ENCODE measurements around the gene PHACTR1.

Gene PHACTR1

GRCh38 chr6:13007744-13008143 is 291.2 kb downstream of the PHACTR1 start:
- Histone ChIP-seq H3K9me2 (ENCODE audit: low read depth, low read length) (no peaks in the 10 kb centered on the region), H3K27ac (ENCODE audit: low read depth, low read length, poor library complexity, severe bottlenecking) (no peak overlapping the region), H3K36me3 (ENCODE audit: insufficient read depth, low read length) (no peaks in the 10 kb centered on the region), H3K9me3 (ENCODE audit: low read length) (no peaks in the 10 kb centered on the region), H3K4me2 (ENCODE audit: low read length) (no peak overlapping the region), H3K27me3 (ENCODE audit: insufficient read depth, low read length) (no peaks in the 10 kb centered on the region), H3K9ac (ENCODE audit: low read length) (no peak overlapping the region), H3K4me3 (ENCODE audit: low read depth, low read length, poor library complexity, severe bottlenecking) (no peak overlapping the region), H2AFZ (ENCODE audit: low read length) (no peak overlapping the region), H3K4me1 (ENCODE audit: insufficient read depth, low read length, severe bottlenecking) (no peaks in the 10 kb centered on the region), H4K20me1 (ENCODE audit: insufficient read depth, low read length) (no peaks in the 10 kb centered on the region), H3F3A (ENCODE audit: insufficient read depth, low read length) (no peaks in the 10 kb centered on the region), H3K79me2 (ENCODE audit: insufficient read depth, low read length) (no peaks in the 10 kb centered on the region)
- TF ChIP-seq CTCF (IDR thresholded peaks at IDR 0.05; ENCODE audit: low read length) (no peak), EZH2 (IDR thresholded peaks at IDR 0.05; ENCODE audit: borderline replicate concordance, low read length) (no peak)

DNA sequence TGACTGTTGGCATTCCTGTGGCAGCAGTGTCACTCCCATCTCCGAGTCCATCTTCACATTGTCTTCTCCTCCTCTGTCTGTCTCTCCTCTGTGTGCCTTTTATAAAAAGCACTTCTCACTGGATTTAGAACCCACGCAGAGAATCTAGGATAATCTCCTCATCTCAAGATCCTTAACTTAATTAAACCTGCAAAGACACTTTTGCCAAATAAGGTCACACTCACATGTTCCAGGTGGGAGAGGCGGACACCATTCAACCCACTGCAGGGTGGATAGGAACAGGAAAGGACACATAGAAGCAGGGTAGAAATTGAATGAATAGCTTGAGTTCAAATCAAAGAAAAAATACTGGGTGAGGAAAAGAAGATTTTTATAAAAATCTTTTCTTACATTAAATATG is 292.5 kb downstream of the PHACTR1 start:
- H3K9ac ChIP-seq (ENCODE audit: low read length), result no peak overlapping the region
- TF ChIP-seq EZH2 (IDR thresholded peaks at IDR 0.05; ENCODE audit: borderline replicate concordance, low read length) (no peak), CTCF (IDR thresholded peaks at IDR 0.05; ENCODE audit: low read length) (no peak)
- no peaks in the 10 kb centered on the region for H4K20me1 ChIP-seq (ENCODE audit: insufficient read depth, low read length)
- no peak overlapping the region for H3K4me2 ChIP-seq (ENCODE audit: low read length)
- no peaks in the 10 kb centered on the region for H3F3A ChIP-seq (ENCODE audit: insufficient read depth, low read length)
- H3K27me3 ChIP-seq (ENCODE audit: insufficient read depth, low read length), result no peaks in the 10 kb centered on the region
- no peak overlapping the region for H3K4me3 ChIP-seq (ENCODE audit: low read depth, low read length, poor library complexity, severe bottlenecking)
- no peaks in the 10 kb centered on the region for H3K79me2 ChIP-seq (ENCODE audit: insufficient read depth, low read length)
- no peaks in the 10 kb centered on the region for H3K36me3 ChIP-seq (ENCODE audit: insufficient read depth, low read length)
- no peaks in the 10 kb centered on the region for H3K4me1 ChIP-seq (ENCODE audit: insufficient read depth, low read length, severe bottlenecking)
- H3K9me2 ChIP-seq (ENCODE audit: low read depth, low read length), result no peaks in the 10 kb centered on the region
- H2AFZ ChIP-seq (ENCODE audit: low read length), result no peak overlapping the region
- H3K27ac ChIP-seq (ENCODE audit: low read depth, low read length, poor library complexity, severe bottlenecking), result no peak overlapping the region
- no peaks in the 10 kb centered on the region for H3K9me3 ChIP-seq (ENCODE audit: low read length)

GRCh38 chr6:13009461-13009860 is 292.9 kb downstream of the PHACTR1 start:
- Histone ChIP-seq H3K9ac (ENCODE audit: low read length) (no peak overlapping the region), H3K4me1 (ENCODE audit: insufficient read depth, low read length, severe bottlenecking) (no peaks in the 10 kb centered on the region), H3F3A (ENCODE audit: insufficient read depth, low read length) (no peaks in the 10 kb centered on the region), H3K4me2 (ENCODE audit: low read length) (no peak overlapping the region), H4K20me1 (ENCODE audit: insufficient read depth, low read length) (no peaks in the 10 kb centered on the region), H3K9me2 (ENCODE audit: low read depth, low read length) (no peaks in the 10 kb centered on the region), H3K79me2 (ENCODE audit: insufficient read depth, low read length) (no peaks in the 10 kb centered on the region), H3K4me3 (ENCODE audit: low read depth, low read length, poor library complexity, severe bottlenecking) (no peak overlapping the region), H3K27ac (ENCODE audit: low read depth, low read length, poor library complexity, severe bottlenecking) (no peak overlapping the region), H3K27me3 (ENCODE audit: insufficient read depth, low read length) (no peaks in the 10 kb centered on the region), H2AFZ (ENCODE audit: low read length) (no peak overlapping the region), H3K9me3 (ENCODE audit: low read length) (no peaks in the 10 kb centered on the region), H3K36me3 (ENCODE audit: insufficient read depth, low read length) (no peaks in the 10 kb centered on the region)
- TF ChIP-seq EZH2 (IDR thresholded peaks at IDR 0.05; ENCODE audit: borderline replicate concordance, low read length), result no peak
- TF ChIP-seq CTCF (IDR thresholded peaks at IDR 0.05; ENCODE audit: low read length), result no peak

Data from OCI-LY1 (cell line).